HepG2 (cell line): ENCODE measurements around the gene ADAM22. TPM values are rescaled to one million over a fixed set of nuclear protein-coding genes. Genes with fewer than 3 reads are reported as not detected.

Experiments used
- HNRNPLL ChIP-seq: fragments of 200-400 bp; formaldehyde crosslinking; IDR thresholded peaks from 2 replicates; pipeline ENCODE4 v1.6.1; 2017; ENCODE audit warnings: mild to moderate bottlenecking, low read depth, low read length; ENCODE audit not compliant: poor library complexity, severe bottlenecking
- TIGD3 ChIP-seq: sonication (generic); formaldehyde crosslinking; IDR thresholded peaks from 2 replicates; pipeline ENCODE4 v1.5.1; 2020; ENCODE audit warnings: mild to moderate bottlenecking, missing genetic modification reagents, borderline replicate concordance
- ZBTB10 ChIP-seq: sonication (generic); formaldehyde crosslinking; IDR thresholded peaks from 2 replicates; pipeline ENCODE4 v1.4.0; 2020; ENCODE audit warnings: missing genetic modification reagents, borderline replicate concordance
- ZFP36L1 ChIP-seq: sonication (generic); formaldehyde crosslinking; IDR thresholded peaks from 2 replicates; pipeline ENCODE4 v1.8.0; 2022; ENCODE audit warnings: mild to moderate bottlenecking, missing genetic modification reagents, moderate library complexity
- ZFYVE20 ChIP-seq: sonication (generic); formaldehyde crosslinking; IDR thresholded peaks from 2 replicates; pipeline ENCODE4 v1.8.0; 2023; ENCODE audit warnings: low read depth, mild to moderate bottlenecking, moderate library complexity, missing genetic modification reagents, borderline replicate concordance
- ZNF253 ChIP-seq: sonication (generic); formaldehyde crosslinking; IDR thresholded peaks from 2 replicates; pipeline ENCODE4 v1.8.0; 2022; ENCODE audit warnings: mild to moderate bottlenecking, missing genetic modification reagents, borderline replicate concordance
- ZNF260 ChIP-seq: sonication (generic); formaldehyde crosslinking; IDR thresholded peaks from 2 replicates; pipeline ENCODE4 v1.4.0; 2020; ENCODE audit warnings: missing genetic modification reagents, low read depth, mild to moderate bottlenecking, borderline replicate concordance
- ZNF317 ChIP-seq: sonication (generic); formaldehyde crosslinking; IDR thresholded peaks from 2 replicates; pipeline ENCODE4 v1.5.0; 2020; ENCODE audit warnings: mild to moderate bottlenecking, missing genetic modification reagents
- ZNF687 ChIP-seq: sonication (generic); formaldehyde crosslinking; IDR thresholded peaks from 2 replicates; pipeline ENCODE4 v1.5.1; 2020; ENCODE audit warnings: mild to moderate bottlenecking, missing genetic modification reagents, moderate library complexity
- ZNF776 ChIP-seq: sonication (generic); formaldehyde crosslinking; IDR thresholded peaks from 2 replicates; pipeline ENCODE4 v1.4.0; 2020; ENCODE audit warnings: mild to moderate bottlenecking, missing genetic modification reagents
- polyA plus RNA-seq, 8 experiments: library from polyadenylated mRNA; depleted of rRNA in 3 of 8; stranded (reverse) in 7 of 8; unstranded in 1 of 8; fragments of >200 nt; fragmentation: Illumina TruSeq in 4 of 8; extraction: Trizol in 4 of 8; gene quantifications; 2 replicates each; pipeline versions ENCODE4 v1.2.1 to v1.2.3, GENCODE V29; 2011 to 2016; ENCODE audit warnings: low read depth in 4 of 8, missing spikeins in 1 of 8, mixed read lengths in 1 of 8; ENCODE audit not compliant: insufficient read depth in 1 of 8
- total RNA-seq, 5 experiments: library from RNA; depleted of rRNA; stranded (reverse); fragments of >200 nt; fragmentation: Illumina TruSeq; extraction: Trizol; gene quantifications; 2 replicates each; pipeline ENCODE4 v1.2.3, GENCODE V29; 2016; ENCODE audit warnings: low read depth in 1 of 5
- TF ChIP-seq, protein P1 (sequence below), 2 experiments: sonication (generic) in 1 of 2; formaldehyde crosslinking in 1 of 2; IDR thresholded peaks; 2 replicates each; pipeline versions ENCODE4 v1.6.1 to v1.9.0; 2014 to 2022; ENCODE audit warnings: antibody characterized with exemption in 1 of 2, borderline replicate concordance in 1 of 2, inconsistent platforms in 1 of 2, low read depth in 1 of 2, missing genetic modification reagents in 1 of 2

Gene ADAM22
- total and polyA plus RNA-seq, 2 of the 13 experiments (the other 11 are each of a cell fraction or from before 2014, with no cell fraction given): 1.9 to 6.7 TPM

GRCh38 chr7:87934699-87935383 lies 790 bp downstream of the ADAM22 start (continued):
- TF ChIP-seq ZNF687 (peak; percentile 60), ZNF776 (CRISPR knock-in tag) (peak; percentile 49; the same call in 1 of the 2 replicates), HNRNPLL (no peak), ZFYVE20 (no peak), ZNF253 (0 out of 2 replicates have a peak, but pooled peaks have one; percentile 40), ZBTB10 (CRISPR knock-in tag) (no peak), ZNF260 (CRISPR knock-in tag) (no peak), ZFP36L1 (no peak), ZNF317 (CRISPR knock-in tag) (no peak), TIGD3 (CRISPR knock-in tag) (no peak)
- TF ChIP-seq, protein P1, sequence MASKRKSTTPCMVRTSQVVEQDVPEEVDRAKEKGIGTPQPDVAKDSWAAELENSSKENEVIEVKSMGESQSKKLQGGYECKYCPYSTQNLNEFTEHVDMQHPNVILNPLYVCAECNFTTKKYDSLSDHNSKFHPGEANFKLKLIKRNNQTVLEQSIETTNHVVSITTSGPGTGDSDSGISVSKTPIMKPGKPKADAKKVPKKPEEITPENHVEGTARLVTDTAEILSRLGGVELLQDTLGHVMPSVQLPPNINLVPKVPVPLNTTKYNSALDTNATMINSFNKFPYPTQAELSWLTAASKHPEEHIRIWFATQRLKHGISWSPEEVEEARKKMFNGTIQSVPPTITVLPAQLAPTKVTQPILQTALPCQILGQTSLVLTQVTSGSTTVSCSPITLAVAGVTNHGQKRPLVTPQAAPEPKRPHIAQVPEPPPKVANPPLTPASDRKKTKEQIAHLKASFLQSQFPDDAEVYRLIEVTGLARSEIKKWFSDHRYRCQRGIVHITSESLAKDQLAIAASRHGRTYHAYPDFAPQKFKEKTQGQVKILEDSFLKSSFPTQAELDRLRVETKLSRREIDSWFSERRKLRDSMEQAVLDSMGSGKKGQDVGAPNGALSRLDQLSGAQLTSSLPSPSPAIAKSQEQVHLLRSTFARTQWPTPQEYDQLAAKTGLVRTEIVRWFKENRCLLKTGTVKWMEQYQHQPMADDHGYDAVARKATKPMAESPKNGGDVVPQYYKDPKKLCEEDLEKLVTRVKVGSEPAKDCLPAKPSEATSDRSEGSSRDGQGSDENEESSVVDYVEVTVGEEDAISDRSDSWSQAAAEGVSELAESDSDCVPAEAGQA (IDR thresholded peaks at IDR 0.05; ENCODE audit: low read depth): no peak
- TF ChIP-seq, protein P1 (CRISPR knock-in tag; IDR thresholded peaks at IDR 0.05; ENCODE audit: borderline replicate concordance): 0 out of 2 replicates have a peak, but pooled peaks have one; percentile 11
